ENCODE results near the gene AAGAB. TPM values are rescaled to one million over a fixed set of nuclear protein-coding genes. Genes with fewer than 3 reads are reported as not detected.

Gene AAGAB
- total RNA-seq, 2 donors from 2014 or later: 34.1 to 34.3 TPM

- no peak for TF ChIP-seq CTCF (IDR thresholded peaks at IDR 0.05)
- no peak for TF ChIP-seq POLR2A (IDR thresholded peaks at IDR 0.05)
- TF ChIP-seq POLR2AphosphoS5 (IDR thresholded peaks at IDR 0.05): no peak
- H3K4me1 ChIP-seq (replicated peaks): no peaks in the 10 kb centered on the region
- H3K36me3 ChIP-seq: no peaks in the 10 kb centered on the region
- intact Hi-C loops (cut with DNase I): no loop called here
- no peaks in the 10 kb centered on the region for H3K9me3 ChIP-seq
- no peak for DNase-seq (ENCODE audit: low spot score)
- WGBS: 100% methylated on average over 2 of the region's 2 CpGs
- H3K27ac ChIP-seq: no peak overlapping the region
- no peaks in the 10 kb centered on the region for H3K27me3 ChIP-seq (replicated peaks; ENCODE audit: insufficient read depth)
- no peak overlapping the region for H3K4me3 ChIP-seq
These were observed 29.1 kb downstream of the AAGAB start for GRCh38 chr15:67225336-67225735.

GRCh38 chr15:67224889-67225288 is 29.6 kb downstream of the AAGAB start:
- 74% methylated on average over 3 of the region's 3 CpGs for WGBS
- intact Hi-C loops (cut with DNase I): no loop called here

GRCh38 chr15:67219288-67219687 is 35.2 kb downstream of the AAGAB start:
- Histone ChIP-seq H3K4me1 (replicated peaks) (no peaks in the 10 kb centered on the region), H3K4me3 (no peak overlapping the region), H3K9me3 (no peaks in the 10 kb centered on the region), H3K27ac (no peak overlapping the region), H3K27me3 (replicated peaks; ENCODE audit: insufficient read depth) (no peaks in the 10 kb centered on the region), H3K36me3 (no peaks in the 10 kb centered on the region)
- intact Hi-C loops (cut with DNase I): no loop called here
- WGBS: 98% methylated on average over 2 of the region's 2 CpGs
- TF ChIP-seq CTCF (IDR thresholded peaks at IDR 0.05) (no peak), POLR2AphosphoS5 (IDR thresholded peaks at IDR 0.05) (no peak), POLR2A (IDR thresholded peaks at IDR 0.05) (no peak)
- DNase-seq (ENCODE audit: low spot score): no peak

More at GRCh38 chr15:67224889-67225288, 29.6 kb downstream of the AAGAB start:
- no peak for TF ChIP-seq POLR2AphosphoS5 (IDR thresholded peaks at IDR 0.05)
- TF ChIP-seq CTCF (IDR thresholded peaks at IDR 0.05): no peak
- no peak for TF ChIP-seq POLR2A (IDR thresholded peaks at IDR 0.05)
- no peaks in the 10 kb centered on the region for H3K9me3 ChIP-seq
- no peaks in the 10 kb centered on the region for H3K36me3 ChIP-seq
- H3K27ac ChIP-seq: no peak overlapping the region
- no peak for DNase-seq (ENCODE audit: low spot score)
- no peaks in the 10 kb centered on the region for H3K27me3 ChIP-seq (replicated peaks; ENCODE audit: insufficient read depth)
- H3K4me3 ChIP-seq: no peak overlapping the region
- H3K4me1 ChIP-seq (replicated peaks): no peaks in the 10 kb centered on the region

- Histone ChIP-seq H3K36me3 (no peaks in the 10 kb centered on the region), H3K4me3 (no peak overlapping the region), H3K27ac (no peak overlapping the region), H3K9me3 (no peaks in the 10 kb centered on the region), H3K27me3 (replicated peaks; ENCODE audit: insufficient read depth) (no peaks in the 10 kb centered on the region), H3K4me1 (replicated peaks) (no peaks in the 10 kb centered on the region)
- TF ChIP-seq POLR2A (IDR thresholded peaks at IDR 0.05): no peak
- TF ChIP-seq CTCF (IDR thresholded peaks at IDR 0.05): no peak
- TF ChIP-seq POLR2AphosphoS5 (IDR thresholded peaks at IDR 0.05): no peak
- intact Hi-C loops (cut with DNase I): no loop called here
- DNase-seq (ENCODE audit: low spot score): no peak
These were observed 36.0 kb downstream of the AAGAB start for GRCh38 chr15:67218428-67218827.

- no peak for TF ChIP-seq POLR2AphosphoS5 (IDR thresholded peaks at IDR 0.05)
- no peak for TF ChIP-seq CTCF (IDR thresholded peaks at IDR 0.05)
- no peak for TF ChIP-seq POLR2A (IDR thresholded peaks at IDR 0.05)
- Histone ChIP-seq H3K36me3 (no peaks in the 10 kb centered on the region), H3K27me3 (replicated peaks; ENCODE audit: insufficient read depth) (no peaks in the 10 kb centered on the region), H3K4me3 (no peak overlapping the region), H3K27ac (no peak overlapping the region), H3K9me3 (no peaks in the 10 kb centered on the region), H3K4me1 (replicated peaks) (no peaks in the 10 kb centered on the region)
- intact Hi-C loops (cut with DNase I): no loop called here
- no peak for DNase-seq (ENCODE audit: low spot score)
These were observed 37.6 kb downstream of the AAGAB start for GRCh38 chr15:67216859-67217258.

Measured in prostate gland (tissue), 2 donors.